ENCODE data around the gene SPTBN2.

Gene SPTBN2

DNA sequence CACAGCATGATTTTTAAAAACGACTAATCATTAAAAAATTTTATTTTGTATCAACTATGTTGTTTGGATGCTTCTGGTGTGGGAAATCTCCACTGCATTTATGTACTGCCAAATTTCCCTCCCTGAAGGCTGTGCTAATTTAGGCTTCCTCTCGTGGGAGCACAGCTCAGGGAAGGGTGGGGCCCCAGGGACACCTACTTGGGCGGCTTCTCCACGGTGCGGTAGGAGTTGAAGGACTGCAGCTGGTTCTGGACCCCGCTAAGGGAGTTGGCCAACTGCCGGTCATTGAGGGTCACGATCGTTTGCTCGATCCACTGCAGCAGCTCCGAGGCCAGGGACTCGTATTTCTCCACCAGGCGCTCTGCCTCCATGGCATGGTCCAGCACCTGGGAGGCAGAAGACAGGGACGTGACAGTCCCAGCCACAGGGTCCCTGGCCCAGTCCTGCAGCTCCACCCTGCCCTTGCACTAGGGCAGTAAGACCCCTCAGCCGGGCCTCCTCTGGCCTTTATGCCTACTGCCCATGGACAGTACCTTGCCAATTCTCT, 18.6 kb downstream of the SPTBN2 start:
- Histone ChIP-seq H3K36me3 (ENCODE audit: control insufficient read depth, low read depth, low read length) (peaks cover 70% of the 10 kb centered on the region), H3K27ac (ENCODE audit: low read length) (no peak overlapping the region), H3K9me3 (ENCODE audit: control insufficient read depth, low read depth, low read length) (no peaks in the 10 kb centered on the region), H3K9ac (ENCODE audit: low read length) (no peak overlapping the region), H3K4me1 (ENCODE audit: control insufficient read depth, low read depth, low read length) (no peaks in the 10 kb centered on the region), H3K27me3 (ENCODE audit: control insufficient read depth, insufficient read depth, low read length) (no peaks in the 10 kb centered on the region), H3K4me3 (ENCODE audit: low read length) (no peak overlapping the region)

DNA sequence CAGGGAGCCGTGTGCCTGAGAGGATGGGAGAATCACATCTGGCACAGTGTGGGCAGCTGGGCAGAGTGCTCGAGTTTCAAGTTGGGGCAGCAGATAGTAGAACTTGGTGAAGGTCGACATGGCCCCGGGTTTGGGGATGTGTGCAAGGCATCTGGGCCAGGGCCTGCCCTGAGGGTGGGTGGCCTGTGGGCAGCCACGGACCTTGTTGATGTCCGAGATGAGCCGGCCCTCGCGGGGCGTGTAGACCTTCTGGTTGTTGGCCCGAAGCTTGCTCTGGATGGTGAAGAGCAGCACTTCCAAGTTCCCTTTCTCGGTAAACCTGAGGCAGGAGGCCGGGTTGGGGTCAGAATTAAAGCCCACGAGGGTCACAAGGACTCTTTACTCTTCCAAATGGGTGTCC, 20.3 kb downstream of the SPTBN2 start:
- H3K36me3 ChIP-seq (ENCODE audit: control insufficient read depth, low read depth, low read length): peaks cover 56% of the 10 kb centered on the region
- H3K4me1 ChIP-seq (ENCODE audit: control insufficient read depth, low read depth, low read length): no peaks in the 10 kb centered on the region
- no peaks in the 10 kb centered on the region for H3K27me3 ChIP-seq (ENCODE audit: control insufficient read depth, insufficient read depth, low read length)
- H3K4me3 ChIP-seq (ENCODE audit: low read length): no peak overlapping the region
- no peak overlapping the region for H3K27ac ChIP-seq (ENCODE audit: low read length)
- no peaks in the 10 kb centered on the region for H3K9me3 ChIP-seq (ENCODE audit: control insufficient read depth, low read depth, low read length)
- no peak overlapping the region for H3K9ac ChIP-seq (ENCODE audit: low read length)

GRCh38 chr11:66708094-66708493, 20.9 kb downstream of the SPTBN2 start:
- H3K36me3 ChIP-seq (ENCODE audit: control insufficient read depth, low read depth, low read length): peaks cover 50% of the 10 kb centered on the region
- H3K9ac ChIP-seq (ENCODE audit: low read length): no peak overlapping the region
- H3K27me3 ChIP-seq (ENCODE audit: control insufficient read depth, insufficient read depth, low read length): no peaks in the 10 kb centered on the region
- H3K4me3 ChIP-seq (ENCODE audit: low read length): no peak overlapping the region
- H3K27ac ChIP-seq (ENCODE audit: low read length): no peak overlapping the region
- no peaks in the 10 kb centered on the region for H3K9me3 ChIP-seq (ENCODE audit: control insufficient read depth, low read depth, low read length)
- H3K4me1 ChIP-seq (ENCODE audit: control insufficient read depth, low read depth, low read length): no peaks in the 10 kb centered on the region

GRCh38 chr11:66707486-66707885, 21.5 kb downstream of the SPTBN2 start:
- H3K4me3 ChIP-seq (ENCODE audit: low read length): no peak overlapping the region
- peaks cover 44% of the 10 kb centered on the region for H3K36me3 ChIP-seq (ENCODE audit: control insufficient read depth, low read depth, low read length)
- H3K27ac ChIP-seq (ENCODE audit: low read length): no peak overlapping the region

GRCh38 chr11:66706989-66707388, 22.0 kb downstream of the SPTBN2 start:
- no peaks in the 10 kb centered on the region for H3K9me3 ChIP-seq (ENCODE audit: control insufficient read depth, low read depth, low read length)
- peaks cover 43% of the 10 kb centered on the region for H3K36me3 ChIP-seq (ENCODE audit: control insufficient read depth, low read depth, low read length)
- H3K4me1 ChIP-seq (ENCODE audit: control insufficient read depth, low read depth, low read length): no peaks in the 10 kb centered on the region
- H3K27me3 ChIP-seq (ENCODE audit: control insufficient read depth, insufficient read depth, low read length): no peaks in the 10 kb centered on the region
- H3K4me3 ChIP-seq (ENCODE audit: low read length): no peak overlapping the region
- no peak overlapping the region for H3K27ac ChIP-seq (ENCODE audit: low read length)
- no peak overlapping the region for H3K9ac ChIP-seq (ENCODE audit: low read length)

More at GRCh38 chr11:66707486-66707885, 21.5 kb downstream of the SPTBN2 start:
- H3K9me3 ChIP-seq (ENCODE audit: control insufficient read depth, low read depth, low read length): no peaks in the 10 kb centered on the region
- no peaks in the 10 kb centered on the region for H3K4me1 ChIP-seq (ENCODE audit: control insufficient read depth, low read depth, low read length)
- H3K27me3 ChIP-seq (ENCODE audit: control insufficient read depth, insufficient read depth, low read length): no peaks in the 10 kb centered on the region
- H3K9ac ChIP-seq (ENCODE audit: low read length): no peak overlapping the region

DNA sequence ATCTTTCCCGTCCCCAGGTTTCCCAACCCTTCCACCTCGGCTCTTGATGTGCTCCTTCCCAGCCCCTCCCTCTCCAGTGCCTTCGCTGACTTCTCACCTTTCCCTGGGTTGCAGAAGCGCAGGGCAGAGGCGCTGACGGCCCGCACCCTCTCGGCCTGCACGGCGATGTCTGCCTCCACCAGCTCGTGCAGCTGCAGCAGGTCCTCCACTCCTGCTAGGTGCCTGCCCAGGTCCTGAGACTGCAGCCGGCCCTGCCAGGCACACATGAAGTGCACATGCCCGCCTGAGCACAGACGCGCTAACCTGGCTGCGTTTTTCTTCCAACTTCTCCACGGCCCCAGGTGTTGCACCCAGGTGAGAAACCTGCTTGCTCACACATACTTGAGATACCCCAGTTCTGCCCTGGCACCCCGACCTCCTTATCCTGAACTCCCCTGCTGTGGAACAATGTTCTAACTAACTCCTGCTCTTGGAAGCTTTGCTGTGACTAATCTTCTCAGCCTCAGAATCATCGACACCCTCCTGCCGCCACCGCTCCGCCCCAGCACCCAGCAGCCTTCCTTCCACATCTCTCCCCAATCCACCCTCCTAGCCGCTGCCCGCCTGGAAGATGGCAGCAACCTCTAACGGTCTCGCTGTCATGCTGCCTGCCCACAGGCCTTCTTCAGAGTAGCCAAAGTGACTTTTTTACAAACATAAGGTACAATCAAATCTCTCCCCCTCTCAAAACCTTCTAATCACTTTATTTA, 23.3 kb downstream of the SPTBN2 start:
- no peak overlapping the region for H3K27ac ChIP-seq (ENCODE audit: low read length)
- no peak overlapping the region for H3K4me3 ChIP-seq (ENCODE audit: low read length)
- no peaks in the 10 kb centered on the region for H3K4me1 ChIP-seq (ENCODE audit: control insufficient read depth, low read depth, low read length)
- H3K27me3 ChIP-seq (ENCODE audit: control insufficient read depth, insufficient read depth, low read length): no peaks in the 10 kb centered on the region
- H3K9ac ChIP-seq (ENCODE audit: low read length): no peak overlapping the region
- H3K36me3 ChIP-seq (ENCODE audit: control insufficient read depth, low read depth, low read length): peaks cover 40% of the 10 kb centered on the region
- no peaks in the 10 kb centered on the region for H3K9me3 ChIP-seq (ENCODE audit: control insufficient read depth, low read depth, low read length)

GRCh38 chr11:66704659-66705360, 24.2 kb downstream of the SPTBN2 start:
- Histone ChIP-seq H3K36me3 (ENCODE audit: control insufficient read depth, low read depth, low read length) (peaks cover 34% of the 10 kb centered on the region), H3K27ac (ENCODE audit: low read length) (no peak overlapping the region), H3K9ac (ENCODE audit: low read length) (no peak overlapping the region), H3K9me3 (ENCODE audit: control insufficient read depth, low read depth, low read length) (no peaks in the 10 kb centered on the region), H3K27me3 (ENCODE audit: control insufficient read depth, insufficient read depth, low read length) (no peaks in the 10 kb centered on the region), H3K4me1 (ENCODE audit: control insufficient read depth, low read depth, low read length) (no peaks in the 10 kb centered on the region), H3K4me3 (ENCODE audit: low read length) (no peak overlapping the region)

GRCh38 chr11:66701432-66702240, 27.4 kb downstream of the SPTBN2 start:
- Histone ChIP-seq H3K36me3 (ENCODE audit: control insufficient read depth, low read depth, low read length) (peaks cover 42% of the 10 kb centered on the region), H3K9me3 (ENCODE audit: control insufficient read depth, low read depth, low read length) (no peaks in the 10 kb centered on the region), H3K9ac (ENCODE audit: low read length) (no peak overlapping the region), H3K4me3 (ENCODE audit: low read length) (no peak overlapping the region), H3K4me1 (ENCODE audit: control insufficient read depth, low read depth, low read length) (no peaks in the 10 kb centered on the region), H3K27me3 (ENCODE audit: control insufficient read depth, insufficient read depth, low read length) (no peaks in the 10 kb centered on the region), H3K27ac (ENCODE audit: low read length) (no peak overlapping the region)

DNA sequence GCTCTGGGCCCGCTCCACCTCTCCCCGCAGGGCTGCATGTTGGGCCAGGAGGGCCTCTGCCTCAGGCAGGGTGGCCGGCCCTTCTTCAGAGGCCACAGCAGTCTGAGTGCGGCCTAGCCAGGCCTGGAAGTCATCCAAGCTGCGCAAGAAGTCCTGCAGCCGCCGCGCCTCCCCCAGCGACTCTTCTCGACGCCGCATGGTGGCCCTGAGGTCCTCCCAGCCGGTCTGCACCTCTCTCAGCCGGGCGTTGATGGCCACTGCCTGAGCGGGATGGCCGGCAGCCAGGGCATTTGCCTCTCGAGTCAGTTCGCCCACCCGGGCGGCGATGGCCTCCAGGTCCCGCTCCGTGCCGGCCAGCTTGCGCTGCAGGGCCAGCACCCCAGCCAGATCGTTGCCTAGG, 28.3 kb downstream of the SPTBN2 start:
- no peak overlapping the region for H3K4me3 ChIP-seq (ENCODE audit: low read length)
- H3K36me3 ChIP-seq (ENCODE audit: control insufficient read depth, low read depth, low read length): peaks cover 50% of the 10 kb centered on the region
- no peak overlapping the region for H3K9ac ChIP-seq (ENCODE audit: low read length)
- H3K4me1 ChIP-seq (ENCODE audit: control insufficient read depth, low read depth, low read length): no peaks in the 10 kb centered on the region
- H3K27me3 ChIP-seq (ENCODE audit: control insufficient read depth, insufficient read depth, low read length): no peaks in the 10 kb centered on the region
- H3K9me3 ChIP-seq (ENCODE audit: control insufficient read depth, low read depth, low read length): no peaks in the 10 kb centered on the region
- no peak overlapping the region for H3K27ac ChIP-seq (ENCODE audit: low read length)

GRCh38 chr11:66700337-66700736, 28.7 kb downstream of the SPTBN2 start:
- Histone ChIP-seq H3K27me3 (ENCODE audit: control insufficient read depth, insufficient read depth, low read length) (no peaks in the 10 kb centered on the region), H3K4me1 (ENCODE audit: control insufficient read depth, low read depth, low read length) (no peaks in the 10 kb centered on the region), H3K9me3 (ENCODE audit: control insufficient read depth, low read depth, low read length) (no peaks in the 10 kb centered on the region), H3K9ac (ENCODE audit: low read length) (no peak overlapping the region), H3K4me3 (ENCODE audit: low read length) (no peak overlapping the region), H3K27ac (ENCODE audit: low read length) (no peak overlapping the region), H3K36me3 (ENCODE audit: control insufficient read depth, low read depth, low read length) (peaks cover 50% of the 10 kb centered on the region)

GRCh38 chr11:66698491-66698890, 30.5 kb downstream of the SPTBN2 start:
- no peak overlapping the region for H3K4me3 ChIP-seq (ENCODE audit: low read length)

More at GRCh38 chr11:66698491-66698890, 30.5 kb downstream of the SPTBN2 start:
- Histone ChIP-seq H3K36me3 (ENCODE audit: control insufficient read depth, low read depth, low read length) (peaks cover 46% of the 10 kb centered on the region), H3K9me3 (ENCODE audit: control insufficient read depth, low read depth, low read length) (no peaks in the 10 kb centered on the region), H3K4me1 (ENCODE audit: control insufficient read depth, low read depth, low read length) (no peaks in the 10 kb centered on the region), H3K27me3 (ENCODE audit: control insufficient read depth, insufficient read depth, low read length) (no peaks in the 10 kb centered on the region), H3K9ac (ENCODE audit: low read length) (no peak overlapping the region), H3K27ac (ENCODE audit: low read length) (no peak overlapping the region)
